SU-DHL-6 (cell line): ENCODE measurements around the gene CCNY.

Experiments
- EZH2phosphoT487 ChIP-seq: fragments of 200-600 bp; sonication (generic), shearing (Covaris generic); conservative IDR thresholded peaks from 2 replicates; pipeline ENCODE4 v1.6.1; 2018; ENCODE audit warnings: mild to moderate bottlenecking, antibody characterized with exemption, low read length, moderate library complexity, mixed read lengths
- TF ChIP-seq, protein P1 (sequence below): fragments of 200-600 bp; sonication (generic); IDR thresholded peaks from one replicate; pipeline ENCODE4 v1.5.1; 2017; ENCODE audit warnings: antibody characterized with exemption, mild to moderate bottlenecking, low read length, moderate library complexity; ENCODE audit not compliant: insufficient read depth, poor library complexity, severe bottlenecking

DNA sequence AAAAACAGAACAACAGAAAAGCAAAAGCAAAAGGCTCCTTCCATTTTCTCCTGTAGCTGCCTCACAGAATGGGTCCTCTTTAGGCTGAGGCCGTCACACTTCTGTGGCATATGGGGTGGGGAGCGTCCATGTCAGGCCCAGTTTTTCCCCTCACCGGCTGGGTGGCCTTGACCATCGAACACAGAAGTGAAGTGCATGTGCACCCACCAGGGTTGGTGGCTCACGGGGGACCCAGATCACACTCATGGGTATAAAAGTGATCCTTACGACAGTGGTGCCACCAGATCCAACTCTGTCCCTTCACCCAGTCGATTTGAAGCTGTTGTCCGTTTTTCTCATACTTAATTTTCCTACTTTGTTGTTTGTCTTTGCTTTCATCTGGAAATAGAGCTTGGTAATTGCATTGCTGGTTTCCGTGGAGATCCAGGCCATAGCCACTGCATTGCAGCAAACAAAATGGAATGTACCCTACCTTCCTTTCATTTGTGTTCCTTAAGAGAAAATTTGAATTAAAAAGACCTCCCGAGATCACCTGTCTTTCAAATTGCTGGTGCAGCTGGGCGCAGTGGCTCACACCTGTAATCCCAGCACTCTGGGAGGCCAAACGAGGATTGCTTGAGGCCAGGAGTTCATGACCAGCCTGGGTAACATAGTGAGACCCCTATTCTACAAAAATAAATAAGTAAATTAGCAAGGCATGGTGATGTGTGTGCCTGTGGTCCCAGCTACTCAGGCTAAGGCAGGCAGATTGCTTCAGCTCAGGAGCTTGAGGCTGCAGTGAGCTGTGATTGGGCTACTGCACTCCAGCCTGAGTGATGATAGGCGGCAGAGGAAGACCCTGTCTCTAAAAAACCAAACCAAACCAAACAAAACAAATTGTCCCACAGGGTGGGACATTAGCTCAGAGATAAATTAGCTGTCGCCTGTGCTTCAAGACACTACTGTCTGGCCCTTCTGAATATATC, 258.1 kb downstream of the CCNY start:
- TF ChIP-seq, protein P1, sequence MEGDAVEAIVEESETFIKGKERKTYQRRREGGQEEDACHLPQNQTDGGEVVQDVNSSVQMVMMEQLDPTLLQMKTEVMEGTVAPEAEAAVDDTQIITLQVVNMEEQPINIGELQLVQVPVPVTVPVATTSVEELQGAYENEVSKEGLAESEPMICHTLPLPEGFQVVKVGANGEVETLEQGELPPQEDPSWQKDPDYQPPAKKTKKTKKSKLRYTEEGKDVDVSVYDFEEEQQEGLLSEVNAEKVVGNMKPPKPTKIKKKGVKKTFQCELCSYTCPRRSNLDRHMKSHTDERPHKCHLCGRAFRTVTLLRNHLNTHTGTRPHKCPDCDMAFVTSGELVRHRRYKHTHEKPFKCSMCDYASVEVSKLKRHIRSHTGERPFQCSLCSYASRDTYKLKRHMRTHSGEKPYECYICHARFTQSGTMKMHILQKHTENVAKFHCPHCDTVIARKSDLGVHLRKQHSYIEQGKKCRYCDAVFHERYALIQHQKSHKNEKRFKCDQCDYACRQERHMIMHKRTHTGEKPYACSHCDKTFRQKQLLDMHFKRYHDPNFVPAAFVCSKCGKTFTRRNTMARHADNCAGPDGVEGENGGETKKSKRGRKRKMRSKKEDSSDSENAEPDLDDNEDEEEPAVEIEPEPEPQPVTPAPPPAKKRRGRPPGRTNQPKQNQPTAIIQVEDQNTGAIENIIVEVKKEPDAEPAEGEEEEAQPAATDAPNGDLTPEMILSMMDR, result no peak
- no peak for TF ChIP-seq EZH2phosphoT487
